HG02571 (cell line): Measurements from ENCODE around the gene GSTM5.
"Not testable (repeated sequence)": the region's sequence is repeated elsewhere in the genome, so short reads cannot be mapped to it uniquely, and the experiment has no call there.

Source experiments
- ATAC-seq: cut with Tn5 transposase; IDR thresholded peaks from one replicate; pipeline ENCODE4 v1.9.1; 2021; ENCODE audit warnings: mild to moderate bottlenecking, moderate library complexity; ENCODE audit not compliant: unreplicated experiment

The GSTM5 gene

DNA sequence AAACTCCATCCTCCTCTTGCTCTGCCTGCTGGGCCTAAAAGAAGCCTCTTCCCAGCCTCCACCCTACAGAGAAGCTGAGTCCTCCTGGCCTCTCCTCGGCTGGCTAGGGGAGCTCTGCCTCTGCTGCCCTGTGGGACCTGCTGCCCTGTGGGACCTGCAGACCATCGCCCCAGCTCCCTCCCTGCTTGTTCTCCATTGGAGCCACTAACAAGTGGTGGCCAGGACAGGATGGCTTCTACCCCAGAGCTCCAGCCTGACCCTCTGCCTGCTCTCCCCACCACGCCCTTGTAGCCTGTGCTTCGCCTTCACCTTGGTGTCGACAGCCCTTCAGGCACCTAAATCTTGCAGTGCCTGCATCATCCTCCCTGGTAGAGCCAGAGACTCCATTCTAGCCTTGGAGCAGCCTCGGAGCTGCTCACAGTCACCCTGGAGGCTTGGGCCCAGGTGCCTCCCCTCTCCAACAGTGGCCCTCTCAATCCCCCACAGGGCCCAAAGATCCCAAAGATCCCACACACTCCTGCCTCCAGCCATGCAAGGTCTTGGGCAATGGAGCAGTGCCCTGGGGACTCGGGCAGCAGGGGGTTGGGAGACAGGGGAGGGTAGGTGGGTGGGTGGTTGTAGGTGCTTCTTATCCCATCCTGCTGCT, 48.7 kb downstream of the GSTM5 start:
- no peak for ATAC-seq

DNA sequence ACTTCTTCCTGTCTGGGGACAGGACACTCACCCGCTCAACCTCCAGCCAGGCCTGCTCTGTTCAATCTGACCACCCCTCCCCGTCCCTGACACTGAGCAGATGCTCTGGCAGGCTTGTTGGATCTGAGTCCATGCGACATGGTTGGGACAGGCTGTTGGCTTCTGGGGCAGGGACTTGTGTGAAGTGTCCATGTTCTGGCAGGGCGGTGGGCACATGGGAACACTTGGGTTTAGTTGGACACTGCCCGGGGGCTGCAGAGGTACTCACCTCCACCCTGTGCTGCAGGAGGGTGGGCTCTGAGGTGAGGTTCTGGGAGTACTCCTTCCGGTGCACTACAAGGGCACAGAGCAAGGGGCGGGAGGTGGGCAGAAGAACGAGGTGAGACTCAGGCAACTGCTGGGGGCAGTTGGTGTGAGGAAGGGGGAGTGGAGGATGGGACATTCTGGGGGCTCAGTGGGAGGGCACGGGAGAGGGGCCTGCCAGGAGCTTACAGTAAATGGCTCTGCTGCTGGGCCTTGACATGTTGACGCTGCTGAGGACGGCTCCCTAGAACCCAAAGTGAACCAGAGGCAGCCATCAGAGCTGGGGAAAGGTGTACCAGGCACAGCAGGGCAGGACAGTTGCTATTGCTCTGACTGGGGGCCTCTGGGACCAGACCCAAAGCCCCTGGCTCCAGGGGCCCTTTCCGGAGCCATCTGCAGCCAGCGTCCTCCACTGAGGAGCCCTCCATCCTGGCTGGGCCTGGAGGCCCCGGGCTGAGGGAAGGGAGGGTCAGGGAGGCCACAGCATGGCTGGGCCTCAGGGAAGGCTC, 49.4 kb downstream of the GSTM5 start:
- no peak for ATAC-seq

GRCh38 chr1:109762039-109762585, 50.1 kb downstream of the GSTM5 start:
- no peak for ATAC-seq

- no peak for ATAC-seq
These were observed 51.0 kb downstream of the GSTM5 start for GRCh38 chr1:109762821-109763645.

DNA sequence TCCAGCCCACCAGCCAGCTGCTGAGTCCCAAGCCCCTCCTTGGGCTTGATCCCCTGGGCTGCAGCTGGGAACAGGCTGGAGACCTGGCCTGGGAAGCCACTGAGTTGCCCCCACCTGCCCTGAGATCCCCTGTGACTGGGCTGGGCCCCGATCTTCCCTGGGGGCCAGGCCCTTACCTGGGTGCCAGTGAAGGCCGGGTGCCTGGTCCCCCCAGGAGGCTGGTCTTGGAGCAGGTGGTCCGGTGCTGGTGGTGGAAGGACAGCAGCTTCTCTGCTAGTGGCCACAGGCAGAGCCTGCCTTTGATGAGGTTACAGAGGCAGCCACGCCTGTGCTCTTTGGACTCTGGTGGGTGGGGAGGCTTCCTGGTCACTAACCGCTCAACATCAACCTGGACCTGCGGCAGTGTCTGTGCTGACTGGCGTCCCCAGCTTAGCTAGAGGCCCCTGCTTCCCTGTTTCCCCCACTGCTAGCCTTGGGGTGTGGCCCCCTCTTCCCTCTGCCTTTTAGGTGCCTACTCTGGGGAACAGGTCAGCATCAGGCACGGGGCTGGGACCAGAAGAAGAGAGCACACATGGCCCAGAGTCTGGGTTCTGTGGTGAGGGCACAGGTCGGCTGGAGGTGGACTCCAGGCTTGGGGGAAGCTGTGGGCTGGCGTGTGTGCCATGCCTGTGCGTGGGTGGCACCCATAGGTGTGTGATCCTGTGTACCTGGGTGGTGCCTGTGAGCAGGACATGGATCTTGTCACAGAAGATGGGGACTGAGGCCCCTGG, 51.8 kb downstream of the GSTM5 start, which contains the start of gene EPS8L3:
TSS of gene EPS8L3 (minus strand) at position 278 of the 770 bp plus-strand sequence. CDS start 2,174 bp downstream, outside the sequence.
- no peak for ATAC-seq

DNA sequence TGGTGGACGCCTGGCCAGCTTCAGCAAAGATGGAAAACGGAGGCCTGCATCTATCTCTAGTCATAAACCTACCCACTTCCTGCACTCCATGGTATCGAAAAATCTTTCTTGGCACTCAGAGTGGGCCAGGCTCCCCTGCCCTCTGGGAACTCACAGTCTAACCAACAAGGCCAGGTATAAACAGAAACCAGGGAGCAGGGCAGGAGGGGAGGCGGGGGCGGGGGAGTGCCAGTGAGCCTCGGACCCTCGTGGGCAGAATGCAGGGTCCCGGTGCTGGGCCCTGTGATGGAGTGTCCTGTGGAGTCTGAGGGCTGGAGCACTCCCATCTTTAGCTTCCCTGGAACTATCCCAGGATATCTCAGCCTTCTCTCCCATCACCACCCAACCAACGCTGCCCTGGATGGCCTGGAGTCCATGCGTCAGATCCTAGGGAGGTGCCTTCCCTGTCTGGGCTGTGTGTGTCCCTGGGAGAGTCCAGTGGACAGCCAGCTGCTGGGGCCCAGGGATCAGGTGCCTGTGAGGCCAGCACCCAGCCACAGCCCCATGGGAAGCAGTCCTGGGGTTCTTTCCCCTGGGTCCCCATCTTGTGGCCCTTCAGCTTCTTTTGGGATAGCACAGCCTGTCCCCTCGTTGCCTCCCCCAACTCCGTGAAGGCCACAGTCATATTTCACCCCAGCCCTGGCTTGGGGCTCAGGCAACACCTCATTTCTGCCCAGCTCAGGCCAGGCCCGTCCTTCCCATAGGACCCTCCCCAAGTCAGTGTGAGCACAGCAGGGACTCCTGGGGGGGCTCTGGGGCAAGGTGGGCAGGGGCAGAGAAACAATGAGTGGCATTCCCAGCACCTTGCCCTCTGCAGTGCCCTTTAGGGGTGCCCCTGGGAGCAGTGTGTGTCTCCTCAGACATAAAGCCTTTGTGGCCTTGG, 52.8 kb downstream of the GSTM5 start:
- no peak for ATAC-seq

GRCh38 chr1:109765483-109765815, 53.4 kb downstream of the GSTM5 start:
- no peak for ATAC-seq

GRCh38 chr1:109765896-109766615, 54.0 kb downstream of the GSTM5 start:
- ATAC-seq, result no peak

DNA sequence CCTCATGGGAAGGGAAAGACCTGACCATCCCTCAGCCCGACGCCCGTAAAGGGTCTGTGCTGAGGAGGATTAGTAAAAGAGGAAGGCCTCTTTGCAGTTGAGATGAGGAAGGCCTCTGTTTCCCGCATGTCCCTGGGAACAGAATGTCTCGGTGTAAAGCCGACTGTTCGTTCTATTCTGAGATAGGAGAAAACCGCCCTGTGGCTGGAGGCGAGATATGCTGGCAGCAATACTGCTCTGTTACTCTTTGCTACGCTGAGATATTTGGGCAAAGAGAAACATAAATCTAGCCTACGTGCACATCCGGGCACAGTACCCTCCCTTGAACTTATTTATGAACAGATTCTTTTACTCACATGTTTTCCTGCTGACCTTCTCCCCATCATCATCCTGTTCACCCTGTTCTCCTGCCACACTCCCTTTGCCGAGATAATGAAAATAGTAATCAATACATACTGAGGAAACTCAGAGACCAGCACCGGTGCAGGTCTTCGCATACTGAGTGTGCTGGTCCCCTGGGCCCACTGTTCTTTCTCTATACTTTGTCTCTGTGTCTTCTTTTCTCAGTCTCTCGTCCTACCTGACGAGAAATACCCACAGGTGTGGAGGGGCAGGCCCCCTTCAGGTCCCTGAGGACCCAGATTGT, 55.1 kb downstream of the GSTM5 start:
- ATAC-seq, result not testable (repeated sequence)
